NB4 (cell line): ENCODE data around the gene TENM4.

Experiments
- MYC ChIP-seq: IDR thresholded peaks from 2 replicates; pipeline ENCODE4 v1.6.1; 2011; ENCODE audit warnings: low read depth, low read length
- POLR2A ChIP-seq: IDR thresholded peaks from 2 replicates; pipeline ENCODE4 v1.6.1; 2011; ENCODE audit warnings: mild to moderate bottlenecking; ENCODE audit not compliant: insufficient read length; ENCODE audit errors: extremely low read depth
- TF ChIP-seq, protein P1 (sequence below): IDR thresholded peaks from one replicate; pipeline ENCODE4 v1.5.1; 2012; ENCODE audit warnings: low read depth, low read length

DNA sequence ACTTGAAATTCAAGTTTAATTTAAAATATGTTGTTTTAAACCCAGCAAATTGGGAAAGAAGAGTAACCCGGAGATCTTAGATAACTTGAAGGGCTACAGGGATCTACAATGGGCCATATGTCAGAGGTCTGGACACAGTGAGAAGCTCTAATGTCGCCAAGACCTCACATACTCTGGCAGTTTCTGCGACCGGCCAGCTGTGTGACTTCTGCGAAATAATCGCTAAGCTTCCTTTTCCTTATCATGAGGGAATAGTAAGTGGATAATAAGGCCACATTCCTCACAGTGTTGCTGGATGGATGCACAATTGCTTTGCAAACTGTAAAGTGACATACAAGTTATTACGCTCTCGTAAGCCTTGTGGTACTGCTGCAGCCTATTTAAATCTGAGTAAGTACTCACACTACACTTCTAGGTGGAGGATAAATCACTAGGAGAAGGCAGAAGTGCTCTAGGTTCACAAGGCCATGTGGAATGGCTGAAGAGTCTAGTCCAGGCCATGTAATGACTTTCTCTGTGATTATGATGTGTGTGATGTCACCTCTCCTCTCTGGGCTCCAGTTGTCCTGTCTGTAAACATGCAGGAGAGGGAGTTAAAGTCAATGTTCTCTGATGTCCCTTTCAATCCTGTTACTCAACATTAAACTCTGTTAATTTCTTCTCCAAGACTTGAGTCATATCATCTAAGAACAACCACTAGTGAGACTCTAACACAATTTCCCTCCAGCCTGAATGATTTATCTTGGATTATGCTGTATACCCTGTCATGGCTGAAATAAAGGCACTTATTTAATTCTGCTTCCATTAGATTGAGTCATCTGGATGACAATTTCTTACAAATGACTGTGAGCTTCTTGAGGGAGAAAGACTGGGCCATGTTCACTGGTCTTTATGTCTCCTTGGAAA lies 673.5 kb downstream of the TENM4 start:
- TF ChIP-seq POLR2A (no peak), MYC (no peak)
- TF ChIP-seq, protein P1, sequence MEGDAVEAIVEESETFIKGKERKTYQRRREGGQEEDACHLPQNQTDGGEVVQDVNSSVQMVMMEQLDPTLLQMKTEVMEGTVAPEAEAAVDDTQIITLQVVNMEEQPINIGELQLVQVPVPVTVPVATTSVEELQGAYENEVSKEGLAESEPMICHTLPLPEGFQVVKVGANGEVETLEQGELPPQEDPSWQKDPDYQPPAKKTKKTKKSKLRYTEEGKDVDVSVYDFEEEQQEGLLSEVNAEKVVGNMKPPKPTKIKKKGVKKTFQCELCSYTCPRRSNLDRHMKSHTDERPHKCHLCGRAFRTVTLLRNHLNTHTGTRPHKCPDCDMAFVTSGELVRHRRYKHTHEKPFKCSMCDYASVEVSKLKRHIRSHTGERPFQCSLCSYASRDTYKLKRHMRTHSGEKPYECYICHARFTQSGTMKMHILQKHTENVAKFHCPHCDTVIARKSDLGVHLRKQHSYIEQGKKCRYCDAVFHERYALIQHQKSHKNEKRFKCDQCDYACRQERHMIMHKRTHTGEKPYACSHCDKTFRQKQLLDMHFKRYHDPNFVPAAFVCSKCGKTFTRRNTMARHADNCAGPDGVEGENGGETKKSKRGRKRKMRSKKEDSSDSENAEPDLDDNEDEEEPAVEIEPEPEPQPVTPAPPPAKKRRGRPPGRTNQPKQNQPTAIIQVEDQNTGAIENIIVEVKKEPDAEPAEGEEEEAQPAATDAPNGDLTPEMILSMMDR = no peak
